ENCODE results near the gene CATSPER3.

Gene CATSPER3

GRCh38 chr5:135026645-135027265 lies 59.0 kb downstream of the CATSPER3 start:
- no peaks in the 10 kb centered on the region for H3K27me3 ChIP-seq (replicated peaks; ENCODE audit: insufficient read depth, low read length)
- H3K9ac ChIP-seq (ENCODE audit: low read length): no peak overlapping the region
- no peak for DNase-seq
- no peak overlapping the region for H3K4me3 ChIP-seq (ENCODE audit: low read length)
- H3K79me2 ChIP-seq (ENCODE audit: low read length): peaks cover 38% of the 10 kb centered on the region
- H3K9me2 ChIP-seq (replicated peaks; ENCODE audit: insufficient read depth, low read length): no peaks in the 10 kb centered on the region
- no peaks in the 10 kb centered on the region for H3F3A ChIP-seq (ENCODE audit: insufficient read depth, low read length)
- no peak overlapping the region for H2AFZ ChIP-seq (ENCODE audit: low read length)
- no peaks in the 10 kb centered on the region for H4K20me1 ChIP-seq (ENCODE audit: insufficient read depth, low read length)
- no peak overlapping the region for H3K27ac ChIP-seq (ENCODE audit: low read length)
- no peaks in the 10 kb centered on the region for H3K36me3 ChIP-seq (replicated peaks; ENCODE audit: insufficient read depth, low read length)
- no peaks in the 10 kb centered on the region for H3K9me3 ChIP-seq (replicated peaks; ENCODE audit: insufficient read depth, low read length)
- H3K4me2 ChIP-seq (ENCODE audit: low read depth, low read length): no peak overlapping the region
- no peaks in the 10 kb centered on the region for H3K4me1 ChIP-seq (ENCODE audit: low read length)
- TF ChIP-seq EZH2phosphoT487 (IDR thresholded peaks at IDR 0.05; ENCODE audit: low read length) (no peak), CTCF (IDR thresholded peaks at IDR 0.05; ENCODE audit: low read length) (no peak), EZH2 (optimal IDR thresholded peaks at IDR 0.05; ENCODE audit: low read depth, low read length) (no peak)

- no peaks in the 10 kb centered on the region for H3K27me3 ChIP-seq (replicated peaks; ENCODE audit: insufficient read depth, low read length)
- 0 out of 2 replicates have a peak, but pooled peaks cover 2% of the 10 kb centered on the region for H3F3A ChIP-seq (ENCODE audit: insufficient read depth, low read length)
- H3K27ac ChIP-seq (ENCODE audit: low read length): no peak overlapping the region
- no peak overlapping the region for H3K9ac ChIP-seq (ENCODE audit: low read length)
- no peak overlapping the region for H2AFZ ChIP-seq (ENCODE audit: low read length)
- no peak overlapping the region for H3K4me3 ChIP-seq (ENCODE audit: low read length)
- DNase-seq: no peak
- no peaks in the 10 kb centered on the region for H4K20me1 ChIP-seq (ENCODE audit: insufficient read depth, low read length)
- H3K9me2 ChIP-seq (replicated peaks; ENCODE audit: insufficient read depth, low read length): no peaks in the 10 kb centered on the region
- H3K36me3 ChIP-seq (replicated peaks; ENCODE audit: insufficient read depth, low read length): no peaks in the 10 kb centered on the region
- no peaks in the 10 kb centered on the region for H3K4me1 ChIP-seq (ENCODE audit: low read length)
- peaks cover 43% of the 10 kb centered on the region for H3K79me2 ChIP-seq (ENCODE audit: low read length)
- no peak overlapping the region for H3K4me2 ChIP-seq (ENCODE audit: low read depth, low read length)
- TF ChIP-seq EZH2 (optimal IDR thresholded peaks at IDR 0.05; ENCODE audit: low read depth, low read length): no peak
- TF ChIP-seq CTCF (IDR thresholded peaks at IDR 0.05; ENCODE audit: low read length): no peak
- no peak for TF ChIP-seq EZH2phosphoT487 (IDR thresholded peaks at IDR 0.05; ENCODE audit: low read length)
- H3K9me3 ChIP-seq (replicated peaks; ENCODE audit: insufficient read depth, low read length): no peaks in the 10 kb centered on the region
Measured at GRCh38 chr5:135027266-135027696, 59.6 kb downstream of the CATSPER3 start.

GRCh38 chr5:135027697-135028615 lies 60.2 kb downstream of the CATSPER3 start:
- Histone ChIP-seq H3K36me3 (replicated peaks; ENCODE audit: insufficient read depth, low read length) (no peaks in the 10 kb centered on the region), H3K4me1 (ENCODE audit: low read length) (no peaks in the 10 kb centered on the region), H2AFZ (ENCODE audit: low read length) (no peak overlapping the region), H4K20me1 (ENCODE audit: insufficient read depth, low read length) (no peaks in the 10 kb centered on the region), H3K27ac (ENCODE audit: low read length) (no peak overlapping the region), H3K79me2 (ENCODE audit: low read length) (peaks cover 50% of the 10 kb centered on the region), H3K27me3 (replicated peaks; ENCODE audit: insufficient read depth, low read length) (no peaks in the 10 kb centered on the region), H3K9me3 (replicated peaks; ENCODE audit: insufficient read depth, low read length) (no peaks in the 10 kb centered on the region), H3K4me3 (ENCODE audit: low read length) (no peak overlapping the region), H3K9ac (ENCODE audit: low read length) (no peak overlapping the region), H3K9me2 (replicated peaks; ENCODE audit: insufficient read depth, low read length) (no peaks in the 10 kb centered on the region), H3F3A (ENCODE audit: insufficient read depth, low read length) (0 out of 2 replicates have a peak, but pooled peaks cover 4% of the 10 kb centered on the region), H3K4me2 (ENCODE audit: low read depth, low read length) (no peak overlapping the region)
- no peak for TF ChIP-seq EZH2 (optimal IDR thresholded peaks at IDR 0.05; ENCODE audit: low read depth, low read length)
- no peak for TF ChIP-seq CTCF (IDR thresholded peaks at IDR 0.05; ENCODE audit: low read length)
- no peak for TF ChIP-seq EZH2phosphoT487 (IDR thresholded peaks at IDR 0.05; ENCODE audit: low read length)
- no peak for DNase-seq

Data from MM.1S (cell line).